ENCODE results near the gene NAGLU.

NAGLU gene

DNA sequence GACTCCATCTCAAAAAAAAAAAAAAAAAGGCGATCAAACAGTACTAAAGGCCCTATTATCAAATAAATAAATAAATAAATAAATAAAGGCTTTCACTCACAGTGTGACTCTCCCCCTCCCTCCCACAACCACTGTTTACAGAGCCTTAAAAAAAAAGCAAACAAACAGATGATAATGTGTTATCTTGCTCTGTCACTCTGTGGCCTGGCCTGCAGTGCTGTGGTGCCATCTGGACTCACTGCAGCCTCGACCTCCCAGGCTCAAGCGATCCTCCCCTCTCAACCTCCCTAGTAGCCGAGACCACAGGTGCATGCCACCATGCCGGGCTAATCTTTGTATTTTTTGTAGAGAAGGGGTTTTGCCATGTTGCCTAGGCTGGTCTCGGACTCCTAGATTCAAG, 8.1 kb upstream of the NAGLU start:
- TF ChIP-seq, protein P1, sequence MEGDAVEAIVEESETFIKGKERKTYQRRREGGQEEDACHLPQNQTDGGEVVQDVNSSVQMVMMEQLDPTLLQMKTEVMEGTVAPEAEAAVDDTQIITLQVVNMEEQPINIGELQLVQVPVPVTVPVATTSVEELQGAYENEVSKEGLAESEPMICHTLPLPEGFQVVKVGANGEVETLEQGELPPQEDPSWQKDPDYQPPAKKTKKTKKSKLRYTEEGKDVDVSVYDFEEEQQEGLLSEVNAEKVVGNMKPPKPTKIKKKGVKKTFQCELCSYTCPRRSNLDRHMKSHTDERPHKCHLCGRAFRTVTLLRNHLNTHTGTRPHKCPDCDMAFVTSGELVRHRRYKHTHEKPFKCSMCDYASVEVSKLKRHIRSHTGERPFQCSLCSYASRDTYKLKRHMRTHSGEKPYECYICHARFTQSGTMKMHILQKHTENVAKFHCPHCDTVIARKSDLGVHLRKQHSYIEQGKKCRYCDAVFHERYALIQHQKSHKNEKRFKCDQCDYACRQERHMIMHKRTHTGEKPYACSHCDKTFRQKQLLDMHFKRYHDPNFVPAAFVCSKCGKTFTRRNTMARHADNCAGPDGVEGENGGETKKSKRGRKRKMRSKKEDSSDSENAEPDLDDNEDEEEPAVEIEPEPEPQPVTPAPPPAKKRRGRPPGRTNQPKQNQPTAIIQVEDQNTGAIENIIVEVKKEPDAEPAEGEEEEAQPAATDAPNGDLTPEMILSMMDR (IDR thresholded peaks at IDR 0.05; ENCODE audit: insufficient read depth, low read length, missing control alignments) = no peak
- no peak for DNase-seq (ENCODE audit: low read depth, low spot score)
- ChIA-PET CTCF (interaction anchor here (0.7 to 12.1 kb wide), 44 partner anchors 8 to 424 kb away, joined by 3 to 170 read pairs (median 5); partner anchors contain the start of genes CAVIN1, HCRT, KCNH4 and NAGLU), POLR2A (interaction anchor here (0.6 to 3.2 kb wide), 9 partner anchors 9 to 240 kb away, joined by 3 to 32 read pairs (median 4); partner anchors contain the start of genes CAVIN1, NAGLU and STAT5A)
- no peak overlapping the region for H3K4me3 ChIP-seq (ENCODE audit: low read depth, low read length)

DNA sequence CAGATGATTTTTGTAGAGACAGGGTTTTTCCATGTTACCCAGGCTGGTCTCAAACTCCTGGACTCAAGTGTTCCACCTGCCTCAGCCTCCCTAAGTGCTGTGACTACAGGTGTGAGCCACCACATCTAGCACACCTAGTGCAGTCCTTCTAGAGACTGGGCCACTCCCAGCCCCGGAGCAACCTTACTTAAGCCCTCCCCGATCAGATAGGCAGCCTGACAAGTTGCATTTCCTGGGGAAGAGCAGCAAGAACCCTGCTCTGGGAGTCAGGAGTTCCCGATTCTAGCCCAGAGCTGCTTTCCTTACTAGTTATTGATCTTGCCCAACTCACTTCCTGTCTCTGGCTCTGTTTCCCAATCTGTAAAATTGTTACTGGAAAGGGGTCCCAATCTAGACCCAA, 7.0 kb upstream of the NAGLU start:
- POLR2A ChIA-PET = no interaction called here
- H3K4me3 ChIP-seq (ENCODE audit: low read depth, low read length) = no peak overlapping the region
- CTCF ChIA-PET = interaction anchor here (5.4 to 12.1 kb wide), 2 partner anchors 9 to 208 kb away, joined by 38 to 170 read pairs; no protein-coding TSS in a partner anchor
- DNase-seq (ENCODE audit: low read depth, low spot score) = no peak
- TF ChIP-seq, protein P1 (IDR thresholded peaks at IDR 0.05; ENCODE audit: insufficient read depth, low read length, missing control alignments) = no peak

DNA sequence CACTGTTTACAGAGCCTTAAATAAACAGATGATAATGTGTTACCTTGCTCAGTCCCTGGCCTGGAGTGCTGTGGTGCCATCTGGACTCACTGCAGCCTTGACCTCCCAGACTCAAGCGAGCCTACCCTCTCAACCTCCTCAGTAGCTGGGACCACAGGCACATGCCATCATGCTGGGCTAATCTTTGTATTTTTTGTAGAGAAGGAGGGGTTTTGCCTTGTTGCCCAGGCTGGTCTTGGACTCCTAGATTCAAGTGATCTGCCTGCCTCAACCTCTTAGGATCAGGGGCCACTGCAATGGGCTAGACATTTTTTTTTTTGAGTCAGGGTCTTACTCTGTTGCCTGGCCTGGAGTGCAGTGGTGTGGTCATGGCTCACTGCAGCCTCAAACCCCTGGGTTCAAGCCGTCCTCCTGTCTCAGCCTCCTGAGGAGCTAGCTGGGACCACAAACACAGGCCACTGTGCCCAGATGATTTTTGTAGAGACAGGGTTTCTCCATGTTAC, 5.0 kb upstream of the NAGLU start:
- no peak for DNase-seq (ENCODE audit: low read depth, low spot score)
- ChIA-PET CTCF (interaction anchor here (0.9 to 12.1 kb wide), 13 partner anchors 11 to 341 kb away, joined by 3 to 170 read pairs (median 4); no protein-coding TSS in a partner anchor), POLR2A (interaction anchor here (1.7 to 2.0 kb wide), 2 partner anchors 11 to 108 kb away, joined by 6 to 8 read pairs; partner anchors contain the start of gene CAVIN1)
- TF ChIP-seq, protein P1 (IDR thresholded peaks at IDR 0.05; ENCODE audit: insufficient read depth, low read length, missing control alignments) = no peak
- no peak overlapping the region for H3K4me3 ChIP-seq (ENCODE audit: low read depth, low read length)

DNA sequence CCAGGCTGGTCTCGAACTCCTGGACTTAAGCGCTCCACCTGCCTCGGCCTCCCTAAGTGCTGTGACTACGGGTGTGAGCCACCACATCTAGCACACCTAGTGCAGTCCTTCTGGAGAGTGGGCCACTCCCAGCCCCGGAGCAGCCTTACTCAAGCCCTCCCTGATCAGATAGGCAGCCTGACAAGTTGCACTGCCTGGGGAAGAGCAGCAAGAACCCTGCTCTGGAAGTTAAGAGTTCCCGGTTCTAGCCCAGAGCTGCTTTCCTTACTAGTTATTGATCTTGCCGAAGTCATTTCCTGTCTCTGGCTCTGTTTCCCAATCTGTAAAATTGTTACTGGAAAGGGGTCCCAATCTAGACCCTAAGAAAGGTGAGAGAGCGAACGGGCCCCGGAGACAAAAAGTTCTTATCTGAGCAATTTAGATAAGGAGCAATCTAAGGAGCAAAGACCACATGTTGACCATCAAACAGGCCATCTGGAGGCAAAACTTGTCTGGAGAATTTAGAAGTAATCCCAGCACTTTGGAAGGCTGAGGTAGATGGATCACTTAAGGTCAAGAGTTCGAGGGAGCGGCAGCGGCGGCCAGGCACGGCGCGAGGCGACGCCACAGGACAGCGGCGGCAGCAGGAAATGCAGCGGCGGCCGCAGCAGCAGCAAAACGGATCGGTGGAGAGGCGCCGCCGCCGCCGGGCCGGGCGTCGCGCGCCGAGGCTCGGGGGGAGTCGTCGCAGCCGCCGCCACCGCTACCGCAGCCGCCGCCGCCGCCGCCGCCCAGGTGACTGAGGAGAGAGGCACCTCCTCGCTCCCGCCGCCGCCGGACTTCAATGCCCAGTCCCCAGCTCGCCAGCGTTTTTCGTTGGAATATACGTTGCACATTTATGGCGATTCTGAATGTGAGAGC, 4.3 kb upstream of the NAGLU start:
- DNase-seq (ENCODE audit: low read depth, low spot score) = no peak
- ChIA-PET POLR2A (interaction anchor here (0.7 to 2.0 kb wide), 2 partner anchors 11 to 109 kb away, joined by 5 to 6 read pairs; partner anchors contain the start of gene CAVIN1), CTCF (interaction anchor here (0.9 to 12.1 kb wide), 9 partner anchors 12 to 341 kb away, joined by 3 to 170 read pairs (median 5); no protein-coding TSS in a partner anchor)
- TF ChIP-seq, protein P1 (IDR thresholded peaks at IDR 0.05; ENCODE audit: insufficient read depth, low read length, missing control alignments) = peak; percentile 57
- H3K4me3 ChIP-seq (ENCODE audit: low read depth, low read length) = peak overlapping the region; percentile 54

DNA sequence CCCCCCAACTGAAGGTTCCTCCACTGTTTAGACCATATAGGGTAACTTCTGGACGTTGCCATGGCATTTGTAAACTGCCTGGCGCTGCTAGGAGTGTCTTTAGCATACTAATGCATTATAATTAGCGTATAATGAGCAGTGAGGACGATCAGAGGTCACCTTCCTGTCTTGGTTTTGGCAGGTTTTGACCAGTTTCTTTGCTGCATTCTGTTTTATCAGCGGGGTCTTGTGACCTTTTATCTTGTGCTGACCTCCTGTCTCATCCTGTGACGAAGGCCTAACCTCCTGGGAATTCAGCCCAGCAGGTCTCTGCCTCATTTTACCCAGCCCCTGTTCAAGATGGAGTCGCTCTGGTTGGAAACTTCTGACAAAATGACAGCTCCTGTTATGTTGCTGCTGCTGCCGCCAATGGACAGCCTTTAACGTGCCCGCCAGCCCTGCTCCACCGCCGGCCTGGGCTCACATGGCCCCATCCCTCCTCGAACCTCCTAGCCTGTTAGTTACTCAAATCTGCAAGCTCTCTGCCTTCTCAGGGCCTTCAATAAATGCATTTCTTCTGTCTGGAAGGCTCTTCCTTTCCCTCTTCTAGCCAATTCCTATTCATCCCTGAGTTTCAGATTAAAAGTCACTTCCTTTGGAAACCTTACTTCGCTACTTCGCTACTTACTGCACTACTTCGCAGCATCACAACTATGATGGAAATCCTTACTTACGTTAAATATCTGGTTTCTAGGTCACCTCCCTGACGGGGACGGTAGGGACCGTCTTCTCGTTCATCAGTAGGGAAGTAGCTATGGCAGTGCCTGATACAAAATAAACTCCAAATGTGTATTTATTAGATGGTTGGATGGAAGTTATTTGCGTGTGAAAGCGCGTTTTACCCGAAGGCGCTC, 640 bp upstream of the NAGLU start:
- CTCF ChIA-PET = interaction anchor here (0.9 to 2.5 kb wide), 14 partner anchors 9 to 351 kb away, joined by 3 to 17 read pairs (median 3); no protein-coding TSS in a partner anchor
- POLR2A ChIA-PET = interaction anchor here (0.9 to 2.3 kb wide), 5 partner anchors 13 to 115 kb away, joined by 3 to 14 read pairs (median 8); partner anchors contain the start of gene CAVIN1
- H3K4me3 ChIP-seq (ENCODE audit: low read depth, low read length) = peak overlapping the region; percentile 61
- TF ChIP-seq, protein P1 (IDR thresholded peaks at IDR 0.05; ENCODE audit: insufficient read depth, low read length, missing control alignments) = no peak
- DNase-seq (ENCODE audit: low read depth, low spot score) = no peak
